ENCODE data around the gene HGFAC. TPM values are rescaled to one million over a fixed set of nuclear protein-coding genes. Genes with fewer than 3 reads are reported as not detected.

Gene HGFAC
- total RNA-seq, 1 donor from 2014 or later = not detected

DNA sequence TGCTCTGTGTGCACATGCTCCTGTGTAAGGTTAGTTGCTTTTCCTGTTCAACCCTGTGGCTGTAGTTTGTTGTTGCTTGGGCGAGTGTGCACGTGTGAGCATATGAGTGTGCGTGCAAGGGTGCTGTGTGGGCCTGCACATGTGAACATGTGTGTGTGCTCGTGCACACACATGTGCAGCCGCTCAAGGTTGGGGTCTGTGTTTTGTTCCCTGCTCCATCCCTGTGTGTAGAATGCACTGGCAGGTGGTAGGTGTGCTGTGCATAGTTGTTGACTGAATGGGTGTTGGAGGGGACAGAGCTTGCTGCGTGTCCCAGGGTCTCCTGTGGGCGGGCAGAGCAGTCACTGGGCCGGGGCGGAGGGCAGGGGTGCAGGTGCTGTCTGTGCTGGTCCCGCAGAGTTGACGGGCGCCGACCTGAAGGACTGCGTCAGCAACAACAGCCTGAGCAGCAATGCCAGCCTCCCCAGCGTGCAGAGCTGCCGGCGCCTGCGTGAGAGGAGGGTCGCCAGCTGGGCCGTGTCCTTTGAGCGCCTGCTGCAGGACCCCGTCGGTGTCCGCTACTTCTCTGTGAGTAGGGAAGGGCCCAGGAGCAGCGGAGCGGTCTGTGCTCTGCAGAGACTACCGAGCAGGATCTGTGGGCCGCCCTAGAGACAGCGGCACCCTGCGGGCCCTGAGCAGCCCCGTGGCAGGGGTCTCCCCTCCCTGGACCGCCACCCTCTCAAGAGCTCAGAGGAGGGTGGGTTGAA lies 27.9 kb upstream of the HGFAC start:
- peaks cover 23% of the 10 kb centered on the region for H3K4me1 ChIP-seq
- H3K9ac ChIP-seq = no peak overlapping the region
- H3F3A ChIP-seq (ENCODE audit: low read depth) = no peaks in the 10 kb centered on the region
- H3K27me3 Mint-ChIP-seq (ENCODE audit: insufficient read depth, low read depth) = peaks cover 2% of the 10 kb centered on the region
- peaks cover 22% of the 10 kb centered on the region for H4K20me1 ChIP-seq (ENCODE audit: low read depth)
- H3K4me1 Mint-ChIP-seq = peaks cover 46% of the 10 kb centered on the region
- no peak overlapping the region for H2AFZ ChIP-seq (replicated peaks)
- H3K4me3 ChIP-seq = no peak overlapping the region
- no peaks in the 10 kb centered on the region for H3K9me3 ChIP-seq (ENCODE audit: low read depth)
- H3K36me3 ChIP-seq = no peaks in the 10 kb centered on the region
- DNase-seq (ENCODE audit: low spot score) = peak; percentile 59
- no peak overlapping the region for H3K4me3 Mint-ChIP-seq
- H3K27me3 ChIP-seq = no peaks in the 10 kb centered on the region
- H3K36me3 Mint-ChIP-seq = peaks cover 22% of the 10 kb centered on the region
- TF ChIP-seq EZH2phosphoT487 (IDR thresholded peaks at IDR 0.05) = no peak
- no peak for TF ChIP-seq EZH2 (IDR thresholded peaks at IDR 0.05)
- TF ChIP-seq CTCF (IDR thresholded peaks at IDR 0.05) = no peak
- H3K27ac ChIP-seq = peak overlapping the region; percentile 37
- peak overlapping the region; percentile 80 for H3K27ac Mint-ChIP-seq
- no peaks in the 10 kb centered on the region for H3K9me3 Mint-ChIP-seq
- no peak overlapping the region for H3K4me2 ChIP-seq
- no peaks in the 10 kb centered on the region for H3K79me2 ChIP-seq (ENCODE audit: low read depth)

DNA sequence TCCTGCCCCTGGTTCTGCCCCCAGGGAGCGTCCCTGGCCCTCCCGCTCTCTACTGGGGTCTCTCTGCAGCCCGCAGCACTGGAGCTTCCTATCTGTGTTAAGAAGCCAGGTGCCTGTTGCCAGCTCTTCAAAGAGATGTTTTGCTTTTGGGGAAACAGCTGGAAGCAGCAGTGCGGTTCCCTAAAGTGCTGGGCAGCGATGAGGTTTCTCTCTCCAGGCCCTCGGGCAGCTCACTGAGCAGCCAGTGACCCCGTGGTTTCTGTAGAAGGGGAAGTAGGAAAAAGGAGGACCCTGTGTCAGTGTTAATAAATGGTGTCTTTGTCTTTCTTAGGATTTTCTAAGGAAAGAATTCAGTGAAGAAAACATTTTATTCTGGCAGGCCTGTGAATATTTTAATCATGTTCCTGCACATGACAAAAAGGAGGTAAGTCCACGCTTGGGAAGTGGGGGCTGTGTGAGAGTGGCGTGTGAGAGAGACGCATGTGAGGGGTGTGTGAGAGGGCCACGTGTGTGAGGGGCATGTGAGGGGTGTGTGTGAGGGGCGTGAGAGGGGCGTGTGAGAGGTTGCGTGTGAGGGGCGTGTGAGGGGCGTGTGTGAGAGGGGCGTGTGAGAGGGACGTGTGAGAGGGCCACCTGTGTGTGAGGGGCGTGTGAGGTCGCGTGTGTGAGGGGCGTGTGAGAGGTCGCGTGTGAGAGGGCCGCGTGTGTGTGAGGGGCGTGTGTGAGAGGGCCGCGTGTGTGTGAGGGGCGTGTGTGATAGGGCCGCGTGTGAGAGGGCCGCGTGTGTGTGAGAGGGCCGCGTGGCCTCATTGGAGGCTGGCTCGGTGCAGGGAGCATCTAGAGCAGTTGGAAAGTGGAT lies 27.1 kb upstream of the HGFAC start:
- H3K4me3 Mint-ChIP-seq = no peak overlapping the region
- H3K36me3 Mint-ChIP-seq = peaks cover 20% of the 10 kb centered on the region
- Histone ChIP-seq H3K4me3 (no peak overlapping the region), H3K79me2 (ENCODE audit: low read depth) (no peaks in the 10 kb centered on the region), H2AFZ (replicated peaks) (no peak overlapping the region), H3K27me3 (no peaks in the 10 kb centered on the region), H3F3A (ENCODE audit: low read depth) (no peaks in the 10 kb centered on the region), H3K36me3 (no peaks in the 10 kb centered on the region), H3K27ac (peak overlapping the region; percentile 37), H3K9ac (no peak overlapping the region), H3K4me1 (peaks cover 15% of the 10 kb centered on the region), H3K9me3 (ENCODE audit: low read depth) (no peaks in the 10 kb centered on the region), H3K4me2 (no peak overlapping the region), H4K20me1 (ENCODE audit: low read depth) (peaks cover 14% of the 10 kb centered on the region)
- H3K9me3 Mint-ChIP-seq = no peaks in the 10 kb centered on the region
- H3K27ac Mint-ChIP-seq = peak overlapping the region; percentile 67
- no peak for TF ChIP-seq CTCF (IDR thresholded peaks at IDR 0.05)
- TF ChIP-seq EZH2 (IDR thresholded peaks at IDR 0.05) = no peak
- no peak for TF ChIP-seq EZH2phosphoT487 (IDR thresholded peaks at IDR 0.05)
- peaks cover 2% of the 10 kb centered on the region for H3K27me3 Mint-ChIP-seq (ENCODE audit: insufficient read depth, low read depth)
- no peak for DNase-seq (ENCODE audit: low spot score)
- H3K4me1 Mint-ChIP-seq = peaks cover 41% of the 10 kb centered on the region

GRCh38 chr4:3415471-3416141 lies 26.2 kb upstream of the HGFAC start:
- Mint-ChIP-seq H3K4me1 (peaks cover 34% of the 10 kb centered on the region), H3K4me3 (no peak overlapping the region), H3K27me3 (ENCODE audit: insufficient read depth, low read depth) (peaks cover 2% of the 10 kb centered on the region), H3K36me3 (peaks cover 24% of the 10 kb centered on the region), H3K27ac (peak overlapping the region; percentile 50), H3K9me3 (no peaks in the 10 kb centered on the region)
- Histone ChIP-seq H2AFZ (replicated peaks) (no peak overlapping the region), H3K4me3 (no peak overlapping the region), H3K27me3 (no peaks in the 10 kb centered on the region), H3F3A (ENCODE audit: low read depth) (no peaks in the 10 kb centered on the region), H4K20me1 (ENCODE audit: low read depth) (peaks cover 9% of the 10 kb centered on the region), H3K27ac (no peak overlapping the region), H3K9ac (no peak overlapping the region), H3K9me3 (ENCODE audit: low read depth) (no peaks in the 10 kb centered on the region), H3K79me2 (ENCODE audit: low read depth) (no peaks in the 10 kb centered on the region), H3K4me1 (peaks cover 13% of the 10 kb centered on the region), H3K4me2 (no peak overlapping the region), H3K36me3 (no peaks in the 10 kb centered on the region)
- TF ChIP-seq EZH2 (IDR thresholded peaks at IDR 0.05) (no peak), EZH2phosphoT487 (IDR thresholded peaks at IDR 0.05) (no peak)
- no peak for DNase-seq (ENCODE audit: low spot score)
